ENCODE data around the gene PARP16.

- TF ChIP-seq CTCF (conservative IDR thresholded peaks at IDR 0.05 in 1 of 2, IDR thresholded peaks at IDR 0.05 in 1 of 2; ENCODE audit: low read depth in 1 of 2, low read length in 2 of 2) (no peak), EZH2 (IDR thresholded peaks at IDR 0.05; ENCODE audit: low read length, missing control alignments) (no peak)
Observed at GRCh38 chr15:65260968-65261367, 25.7 kb downstream of the PARP16 start.

Measured in fibroblast of lung (primary cell).